Measurements from ENCODE around the gene SHMT2.
"Not testable (repeated sequence)": the region's sequence is repeated elsewhere in the genome, so short reads cannot be mapped to it uniquely, and the experiment has no call there.

The SHMT2 gene

GRCh38 chr12:57272337-57273151 lies 43.0 kb downstream of the SHMT2 start:
- DNase-seq: no peak

GRCh38 chr12:57273516-57273915 lies 44.0 kb downstream of the SHMT2 start:
- no peak for DNase-seq

DNA sequence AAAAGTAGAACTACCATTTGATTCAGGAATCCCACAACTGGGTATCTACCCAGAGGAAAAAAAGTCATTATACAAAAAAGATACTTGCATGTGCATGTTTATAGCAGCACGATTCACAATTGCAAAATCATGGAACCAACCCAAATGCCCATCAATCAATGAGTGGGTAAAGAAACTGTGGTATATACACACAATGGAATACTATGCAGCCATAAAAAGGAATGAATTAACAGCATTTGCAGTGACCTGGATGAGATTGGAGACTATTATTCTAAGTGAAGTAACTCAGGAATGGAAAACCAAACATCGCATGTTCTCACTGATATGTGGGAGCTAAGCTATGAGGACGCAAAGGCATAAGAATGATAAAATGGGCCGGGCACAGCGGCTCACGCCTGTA lies 46.7 kb downstream of the SHMT2 start:
- DNase-seq: not testable (repeated sequence)

GRCh38 chr12:57276935-57277563 lies 47.5 kb downstream of the SHMT2 start:
- DNase-seq: no peak

DNA sequence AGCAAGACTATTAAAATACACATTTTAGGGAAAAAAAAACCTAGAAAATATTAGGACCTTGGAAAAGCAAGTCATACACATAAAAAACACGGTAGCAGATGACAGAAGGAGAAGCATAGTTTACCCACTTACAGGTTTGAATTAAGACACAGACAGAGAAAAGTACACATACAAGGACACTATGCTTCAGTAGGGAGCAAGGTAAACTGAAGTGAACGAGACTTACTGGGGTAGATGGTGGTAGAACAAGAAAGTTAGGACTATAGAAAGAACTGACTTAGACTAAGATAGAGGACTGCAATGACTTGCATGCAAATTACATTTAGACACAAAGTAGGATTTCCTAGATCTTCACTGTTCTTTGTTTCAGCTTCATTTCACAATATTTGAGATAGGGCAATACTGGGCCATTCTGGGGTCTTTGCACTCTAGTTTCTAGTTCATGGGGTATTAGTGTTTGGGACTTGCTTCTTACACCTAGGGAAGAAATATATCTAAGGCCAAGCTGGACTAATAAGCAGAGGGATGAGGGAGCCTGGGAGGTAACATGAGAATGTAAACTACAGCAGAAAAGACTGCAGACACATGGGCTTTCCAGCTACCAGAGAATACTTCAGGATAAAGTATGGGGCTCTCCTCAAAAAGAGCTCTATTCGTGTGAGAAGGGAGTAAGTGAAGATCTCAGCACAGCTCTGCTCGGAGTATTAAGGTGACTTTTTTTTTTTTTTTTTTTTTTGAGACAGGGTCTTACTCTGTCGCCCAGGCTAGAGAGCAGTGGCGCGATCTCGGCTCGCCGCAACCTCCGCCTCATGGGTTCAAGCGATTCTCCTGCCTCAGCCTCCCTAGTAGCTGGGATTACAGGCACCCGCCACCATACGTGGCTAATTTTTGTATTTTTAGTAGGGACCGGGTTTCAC lies 49.2 kb downstream of the SHMT2 start:
- DNase-seq: no peak

DNA sequence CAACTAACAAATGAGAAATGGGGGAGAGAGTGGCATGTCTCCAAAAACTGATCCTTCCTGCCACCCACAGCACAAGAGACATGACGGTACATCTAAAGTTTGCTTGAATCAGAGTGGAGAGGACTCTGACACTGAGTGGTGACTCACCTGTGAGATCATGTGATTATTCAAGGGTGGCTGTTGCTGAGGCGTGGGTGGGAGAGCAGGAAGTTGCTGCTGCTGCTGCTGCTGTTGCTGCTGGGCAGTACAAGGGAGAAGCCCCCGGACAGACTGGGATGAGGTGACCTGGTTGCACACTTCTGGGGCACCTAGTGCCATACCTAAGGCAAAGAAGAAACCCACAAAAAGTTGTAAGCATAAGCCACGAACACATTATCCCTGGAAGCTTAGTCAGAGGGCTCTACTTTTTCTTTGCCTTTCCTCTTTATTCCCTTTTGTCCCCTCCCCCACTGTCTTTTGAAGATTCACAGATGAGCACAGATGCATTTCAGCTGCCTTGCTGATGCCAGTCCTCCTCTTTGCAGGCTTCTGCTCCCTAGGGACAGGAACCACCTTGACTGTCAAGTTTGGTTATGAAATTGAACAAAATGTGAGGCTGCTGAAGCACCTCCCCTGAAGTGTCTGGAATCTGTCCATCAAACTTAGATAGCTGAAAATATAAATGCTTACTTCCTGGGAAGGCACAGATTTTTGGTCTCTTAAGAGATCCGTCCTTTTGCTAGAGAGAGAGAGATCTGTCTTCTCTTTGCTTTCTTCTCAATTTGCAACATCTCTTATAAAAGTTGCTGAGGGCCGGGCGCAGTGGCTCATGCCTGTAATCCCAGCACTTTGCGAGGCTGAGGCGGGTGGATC lies 50.9 kb downstream of the SHMT2 start:
- peak; percentile 88 for DNase-seq

- DNase-seq: not testable (repeated sequence)
Observed at GRCh38 chr12:57282073-57282472, 52.6 kb downstream of the SHMT2 start.
